ENCODE measurements around the gene TES.

TES gene

GRCh38 chr7:116298576-116298975, 88.2 kb downstream of the TES start:
- Histone ChIP-seq H3K36me3 (replicated peaks) (no peaks in the 10 kb centered on the region), H3K27ac (no peak overlapping the region), H3K4me3 (ENCODE audit: low read depth, low read length) (no peak overlapping the region), H3K27me3 (replicated peaks) (no peaks in the 10 kb centered on the region)
- in situ Hi-C loops (cut with HindIII; ENCODE audit: low pct_ligation_motif_present, low sequenced_read_pairs), result no loop called here
- no peak for DNase-seq
- TF ChIP-seq, protein P1, sequence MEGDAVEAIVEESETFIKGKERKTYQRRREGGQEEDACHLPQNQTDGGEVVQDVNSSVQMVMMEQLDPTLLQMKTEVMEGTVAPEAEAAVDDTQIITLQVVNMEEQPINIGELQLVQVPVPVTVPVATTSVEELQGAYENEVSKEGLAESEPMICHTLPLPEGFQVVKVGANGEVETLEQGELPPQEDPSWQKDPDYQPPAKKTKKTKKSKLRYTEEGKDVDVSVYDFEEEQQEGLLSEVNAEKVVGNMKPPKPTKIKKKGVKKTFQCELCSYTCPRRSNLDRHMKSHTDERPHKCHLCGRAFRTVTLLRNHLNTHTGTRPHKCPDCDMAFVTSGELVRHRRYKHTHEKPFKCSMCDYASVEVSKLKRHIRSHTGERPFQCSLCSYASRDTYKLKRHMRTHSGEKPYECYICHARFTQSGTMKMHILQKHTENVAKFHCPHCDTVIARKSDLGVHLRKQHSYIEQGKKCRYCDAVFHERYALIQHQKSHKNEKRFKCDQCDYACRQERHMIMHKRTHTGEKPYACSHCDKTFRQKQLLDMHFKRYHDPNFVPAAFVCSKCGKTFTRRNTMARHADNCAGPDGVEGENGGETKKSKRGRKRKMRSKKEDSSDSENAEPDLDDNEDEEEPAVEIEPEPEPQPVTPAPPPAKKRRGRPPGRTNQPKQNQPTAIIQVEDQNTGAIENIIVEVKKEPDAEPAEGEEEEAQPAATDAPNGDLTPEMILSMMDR (IDR thresholded peaks at IDR 0.05; ENCODE audit: low read depth, low read length, missing control alignments), result no peak

GRCh38 chr7:116305485-116306408, 95.4 kb downstream of the TES start:
- in situ Hi-C loops (cut with HindIII; ENCODE audit: low pct_ligation_motif_present, low sequenced_read_pairs), result no loop called here
- no peak overlapping the region for H3K27ac ChIP-seq
- TF ChIP-seq, protein P1 (IDR thresholded peaks at IDR 0.05; ENCODE audit: low read depth, low read length, missing control alignments), result no peak
- H3K27me3 ChIP-seq (replicated peaks), result no peaks in the 10 kb centered on the region
- no peak for DNase-seq
- H3K36me3 ChIP-seq (replicated peaks), result peaks cover 7% of the 10 kb centered on the region
- H3K4me3 ChIP-seq (ENCODE audit: low read depth, low read length), result no peak overlapping the region

DNA sequence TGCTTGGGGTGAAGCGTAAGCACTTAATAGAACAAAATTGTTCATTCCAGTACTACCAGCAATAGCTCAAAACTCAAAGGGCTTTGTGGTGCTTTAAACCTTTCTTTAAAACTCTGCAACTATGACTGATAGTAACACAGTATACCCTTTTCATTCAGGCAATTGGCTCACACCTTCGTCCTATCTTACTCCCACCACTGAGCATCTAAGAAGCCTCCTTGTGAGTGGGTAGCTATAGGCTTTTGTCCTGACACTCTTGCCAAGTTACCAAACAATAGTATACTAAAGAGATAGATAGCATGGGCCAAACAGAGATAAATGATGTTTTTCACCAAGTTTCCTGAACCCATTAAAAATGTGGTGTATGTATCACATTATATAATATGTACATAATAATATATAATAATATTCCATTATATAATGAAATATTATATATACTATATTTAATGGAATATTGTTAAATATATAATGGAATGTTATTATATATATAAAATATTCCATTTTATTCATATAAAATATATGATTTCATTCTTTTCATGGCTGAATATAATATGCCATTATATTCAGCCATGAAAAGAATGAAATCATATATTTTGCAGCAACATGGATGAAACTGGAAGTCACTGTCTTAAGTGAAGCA, 96.2 kb downstream of the TES start:
- H3K36me3 ChIP-seq (replicated peaks), result peaks cover 7% of the 10 kb centered on the region
- H3K4me3 ChIP-seq (ENCODE audit: low read depth, low read length), result no peak overlapping the region
- in situ Hi-C loops (cut with HindIII; ENCODE audit: low pct_ligation_motif_present, low sequenced_read_pairs), result no loop called here
- TF ChIP-seq, protein P1 (IDR thresholded peaks at IDR 0.05; ENCODE audit: low read depth, low read length, missing control alignments), result no peak
- H3K27ac ChIP-seq, result no peak overlapping the region
- H3K27me3 ChIP-seq (replicated peaks), result no peaks in the 10 kb centered on the region
- no peak for DNase-seq

- Histone ChIP-seq H3K36me3 (replicated peaks) (peaks cover 7% of the 10 kb centered on the region), H3K4me3 (ENCODE audit: low read depth, low read length) (no peak overlapping the region), H3K27ac (no peak overlapping the region), H3K27me3 (replicated peaks) (no peaks in the 10 kb centered on the region)
- TF ChIP-seq, protein P1 (IDR thresholded peaks at IDR 0.05; ENCODE audit: low read depth, low read length, missing control alignments), result no peak
- DNase-seq, result no peak
- in situ Hi-C loops (cut with HindIII; ENCODE audit: low pct_ligation_motif_present, low sequenced_read_pairs), result no loop called here
Measured at GRCh38 chr7:116307253-116307652, 96.9 kb downstream of the TES start.

All from brain microvascular endothelial cell (primary cell).